ENCODE measurements around the gene PLAAT5. TPM values are rescaled to one million over a fixed set of nuclear protein-coding genes. Genes with fewer than 3 reads are reported as not detected.

The PLAAT5 gene
- total RNA-seq, 2 donors from 2014 or later = 14.0 to 18.1 TPM

- no peak for DNase-seq
- Histone ChIP-seq H3K9me3 (ENCODE audit: control insufficient read depth, low read length) (peaks cover 71% of the 10 kb centered on the region), H3K4me1 (ENCODE audit: control insufficient read depth, insufficient read depth, low read length) (peaks cover 3% of the 10 kb centered on the region), H3K27me3 (ENCODE audit: control insufficient read depth, insufficient read depth, low read length, poor library complexity, severe bottlenecking) (no peaks in the 10 kb centered on the region), H3K36me3 (ENCODE audit: control insufficient read depth, insufficient read depth, low read length) (no peaks in the 10 kb centered on the region), H3K4me3 (ENCODE audit: low read length) (peak overlapping the region; percentile 5), H3K27ac (ENCODE audit: low read depth, low read length) (no peak overlapping the region), H3K9ac (ENCODE audit: extremely low read depth, low read length, poor library complexity, severe bottlenecking) (no peak overlapping the region)
- Mint-ChIP-seq H3K27me3 (ENCODE audit: insufficient read depth) (peaks cover 2% of the 10 kb centered on the region), H3K36me3 (ENCODE audit: low read depth) (peaks cover 24% of the 10 kb centered on the region), H3K4me3 (no peak overlapping the region), H3K27ac (peak overlapping the region; percentile 56), H3K9me3 (peaks cover 42% of the 10 kb centered on the region), H3K4me1 (peaks cover 43% of the 10 kb centered on the region)
- WGBS, 2 experiments (ENCODE audit: insufficient coverage in 1 of 2, insufficient read length in 1 of 2) = 91 to 100% methylated on average over 1 to 2 of the region's 2 CpGs
- TF ChIP-seq CTCF (conservative IDR thresholded peaks at IDR 0.05) = no peak
Measured at GRCh38 chr11:63502252-63502820, 11.4 kb upstream of the PLAAT5 start.

- no peak overlapping the region for H3K27ac ChIP-seq (ENCODE audit: low read depth, low read length)
- no peak for TF ChIP-seq CTCF (conservative IDR thresholded peaks at IDR 0.05)
- no peak overlapping the region for H3K9ac ChIP-seq (ENCODE audit: extremely low read depth, low read length, poor library complexity, severe bottlenecking)
- 12 to 67% methylated on average over 1 of the region's 1 CpG for WGBS, 2 experiments (ENCODE audit: insufficient coverage in 1 of 2, insufficient read length in 1 of 2)
- Mint-ChIP-seq H3K9me3 (peaks cover 47% of the 10 kb centered on the region), H3K27me3 (ENCODE audit: insufficient read depth) (peaks cover 2% of the 10 kb centered on the region), H3K4me3 (no peak overlapping the region), H3K4me1 (peaks cover 32% of the 10 kb centered on the region), H3K36me3 (ENCODE audit: low read depth) (peaks cover 25% of the 10 kb centered on the region), H3K27ac (no peak overlapping the region)
- H3K4me3 ChIP-seq (ENCODE audit: low read length) = peak overlapping the region; percentile 76
- H3K9me3 ChIP-seq (ENCODE audit: control insufficient read depth, low read length) = peaks cover 82% of the 10 kb centered on the region
- H3K27me3 ChIP-seq (ENCODE audit: control insufficient read depth, insufficient read depth, low read length, poor library complexity, severe bottlenecking) = no peaks in the 10 kb centered on the region
- DNase-seq = no peak
- no peaks in the 10 kb centered on the region for H3K4me1 ChIP-seq (ENCODE audit: control insufficient read depth, insufficient read depth, low read length)
- H3K36me3 ChIP-seq (ENCODE audit: control insufficient read depth, insufficient read depth, low read length) = no peaks in the 10 kb centered on the region
Measured at GRCh38 chr11:63501236-63501635, 10.3 kb upstream of the PLAAT5 start.

GRCh38 chr11:63499874-63500273 is 8.9 kb upstream of the PLAAT5 start:
- no peak overlapping the region for H3K4me3 Mint-ChIP-seq
- peaks cover 7% of the 10 kb centered on the region for H3K27me3 Mint-ChIP-seq (ENCODE audit: insufficient read depth)
- TF ChIP-seq CTCF (conservative IDR thresholded peaks at IDR 0.05) = no peak
- H3K27ac Mint-ChIP-seq = no peak overlapping the region
- Histone ChIP-seq H3K4me3 (ENCODE audit: low read length) (peak overlapping the region; percentile 76), H3K27me3 (ENCODE audit: control insufficient read depth, insufficient read depth, low read length, poor library complexity, severe bottlenecking) (no peaks in the 10 kb centered on the region), H3K9me3 (ENCODE audit: control insufficient read depth, low read length) (peaks cover 86% of the 10 kb centered on the region), H3K4me1 (ENCODE audit: control insufficient read depth, insufficient read depth, low read length) (no peaks in the 10 kb centered on the region), H3K27ac (ENCODE audit: low read depth, low read length) (no peak overlapping the region), H3K9ac (ENCODE audit: extremely low read depth, low read length, poor library complexity, severe bottlenecking) (no peak overlapping the region), H3K36me3 (ENCODE audit: control insufficient read depth, insufficient read depth, low read length) (no peaks in the 10 kb centered on the region)
- peaks cover 25% of the 10 kb centered on the region for H3K36me3 Mint-ChIP-seq (ENCODE audit: low read depth)
- no peak for DNase-seq
- WGBS, 2 experiments (ENCODE audit: insufficient coverage in 1 of 2, insufficient read length in 1 of 2) = 80 to 96% methylated on average over 1 to 4 of the region's 4 CpGs
- H3K9me3 Mint-ChIP-seq = peaks cover 47% of the 10 kb centered on the region
- H3K4me1 Mint-ChIP-seq = peaks cover 29% of the 10 kb centered on the region
